AG10803 (cell line): Measurements from ENCODE around the gene SLC27A1.
"Not testable (repeated sequence)": the region's sequence is repeated elsewhere in the genome, so short reads cannot be mapped to it uniquely, and the experiment has no call there.

Source experiments
- DNase-seq: peaks from one replicate; pipeline ENCODE4 v3.0.0; 2010; ENCODE audit warnings: low read depth
- H3K4me3 ChIP-seq: 2 replicates; pipeline ENCODE4 v1.5.1; 2011; ENCODE audit warnings: mild to moderate bottlenecking, low read length, control low read depth
- TF ChIP-seq, protein P1 (sequence below): conservative IDR thresholded peaks from 2 replicates; pipeline ENCODE4 v1.5.1; 2011; ENCODE audit warnings: mild to moderate bottlenecking, low read length, control low read depth, inconsistent platforms

Gene SLC27A1

DNA sequence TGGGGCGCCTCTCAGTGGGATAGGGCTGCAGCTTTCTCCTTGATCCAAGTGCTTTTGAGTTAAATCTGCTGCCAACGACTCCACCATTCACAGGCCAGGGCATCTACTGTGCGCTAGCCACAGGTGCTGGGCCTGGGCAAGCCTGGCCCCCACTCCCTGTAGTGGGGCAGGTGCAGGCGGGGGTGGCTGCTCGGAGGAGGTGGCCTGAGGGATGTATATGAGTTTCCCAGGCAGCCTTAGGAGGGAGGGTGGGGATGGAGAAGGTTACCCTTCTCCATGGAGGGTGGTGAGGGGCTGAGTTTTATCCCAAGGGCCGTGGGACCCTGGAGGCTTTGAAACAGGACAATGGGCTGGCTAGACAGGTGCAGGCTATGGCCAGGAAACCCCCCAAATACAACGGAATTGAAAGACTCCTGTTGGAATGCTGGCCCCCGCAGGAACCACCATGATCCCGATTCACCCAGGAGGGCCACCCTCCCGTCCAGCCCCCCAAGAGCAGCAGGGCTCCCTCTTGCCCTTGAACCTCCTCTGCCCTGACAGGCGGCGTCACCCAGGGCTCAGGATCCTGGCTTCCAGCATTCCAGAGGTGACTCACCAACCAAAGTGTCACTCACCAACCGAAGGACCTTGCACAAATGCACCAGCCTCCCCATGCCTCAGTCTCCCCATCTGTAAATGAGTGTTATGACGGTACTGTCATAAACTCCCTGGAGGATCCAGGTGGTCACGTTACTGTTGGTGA is 45.3 kb downstream of the SLC27A1 start:
- no peak for DNase-seq
- TF ChIP-seq, protein P1, sequence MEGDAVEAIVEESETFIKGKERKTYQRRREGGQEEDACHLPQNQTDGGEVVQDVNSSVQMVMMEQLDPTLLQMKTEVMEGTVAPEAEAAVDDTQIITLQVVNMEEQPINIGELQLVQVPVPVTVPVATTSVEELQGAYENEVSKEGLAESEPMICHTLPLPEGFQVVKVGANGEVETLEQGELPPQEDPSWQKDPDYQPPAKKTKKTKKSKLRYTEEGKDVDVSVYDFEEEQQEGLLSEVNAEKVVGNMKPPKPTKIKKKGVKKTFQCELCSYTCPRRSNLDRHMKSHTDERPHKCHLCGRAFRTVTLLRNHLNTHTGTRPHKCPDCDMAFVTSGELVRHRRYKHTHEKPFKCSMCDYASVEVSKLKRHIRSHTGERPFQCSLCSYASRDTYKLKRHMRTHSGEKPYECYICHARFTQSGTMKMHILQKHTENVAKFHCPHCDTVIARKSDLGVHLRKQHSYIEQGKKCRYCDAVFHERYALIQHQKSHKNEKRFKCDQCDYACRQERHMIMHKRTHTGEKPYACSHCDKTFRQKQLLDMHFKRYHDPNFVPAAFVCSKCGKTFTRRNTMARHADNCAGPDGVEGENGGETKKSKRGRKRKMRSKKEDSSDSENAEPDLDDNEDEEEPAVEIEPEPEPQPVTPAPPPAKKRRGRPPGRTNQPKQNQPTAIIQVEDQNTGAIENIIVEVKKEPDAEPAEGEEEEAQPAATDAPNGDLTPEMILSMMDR: no peak
- no peak overlapping the region for H3K4me3 ChIP-seq

DNA sequence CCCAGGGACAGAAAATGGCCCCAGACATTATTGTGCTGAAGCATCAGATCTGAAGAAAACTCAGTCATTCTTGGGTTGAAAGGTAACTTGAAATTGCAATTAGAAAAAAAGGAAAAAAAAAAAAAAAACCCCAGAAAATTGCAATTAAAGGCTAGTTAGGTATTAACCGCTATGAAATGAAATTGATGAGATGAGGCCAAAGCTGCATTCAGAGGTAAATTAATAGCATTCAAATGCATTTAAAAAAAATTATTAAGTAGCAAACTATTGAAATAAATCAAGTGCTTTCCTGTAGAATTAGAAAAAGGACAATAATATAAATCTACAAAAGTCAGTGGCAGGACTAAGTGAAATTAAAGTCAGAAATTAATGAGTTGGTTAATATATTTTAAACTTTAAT is 47.6 kb downstream of the SLC27A1 start:
- TF ChIP-seq, protein P1: no peak
- no peak overlapping the region for H3K4me3 ChIP-seq
- DNase-seq: no peak

DNA sequence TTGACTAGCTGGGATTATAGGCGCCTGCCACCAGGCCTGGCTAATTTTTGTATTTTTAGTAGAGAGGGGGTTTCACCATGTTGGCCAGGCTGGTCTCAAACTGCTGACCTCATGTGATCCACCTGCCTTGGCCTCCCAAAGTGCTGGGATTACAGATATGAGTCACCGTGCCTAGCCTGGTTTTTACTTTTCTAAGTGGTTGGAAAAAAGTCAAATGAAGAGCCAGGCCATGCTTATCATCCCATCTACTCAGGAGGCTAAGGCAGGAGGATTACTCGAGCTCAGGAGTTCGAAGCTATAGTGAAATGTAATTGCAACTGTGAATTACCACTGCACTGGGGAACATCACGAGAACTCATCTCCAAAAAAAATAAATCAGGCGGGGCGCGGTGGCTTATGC is 48.3 kb downstream of the SLC27A1 start:
- not testable (repeated sequence) for DNase-seq, H3K4me3 ChIP-seq

DNA sequence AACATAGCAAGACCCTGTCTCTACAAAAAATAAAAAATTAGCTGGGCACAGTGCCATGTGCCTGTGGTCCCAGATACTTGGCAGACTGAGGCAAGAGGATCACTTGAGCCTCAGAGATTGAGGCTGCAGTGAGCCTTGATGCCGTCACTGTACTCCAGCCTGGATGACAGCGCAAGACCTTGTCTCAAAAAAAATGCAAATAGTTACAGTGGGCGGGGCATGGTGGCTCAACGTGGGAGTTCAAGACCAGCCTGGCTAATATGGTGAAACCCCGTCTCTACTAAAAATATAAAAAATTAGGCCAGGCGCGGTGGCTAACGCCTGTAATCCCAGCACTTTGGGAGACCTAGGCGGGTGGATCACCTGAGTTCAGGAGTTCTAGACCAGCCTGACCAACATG is 49.6 kb downstream of the SLC27A1 start:
- TF ChIP-seq, protein P1: no peak
- DNase-seq: no peak
- no peak overlapping the region for H3K4me3 ChIP-seq

DNA sequence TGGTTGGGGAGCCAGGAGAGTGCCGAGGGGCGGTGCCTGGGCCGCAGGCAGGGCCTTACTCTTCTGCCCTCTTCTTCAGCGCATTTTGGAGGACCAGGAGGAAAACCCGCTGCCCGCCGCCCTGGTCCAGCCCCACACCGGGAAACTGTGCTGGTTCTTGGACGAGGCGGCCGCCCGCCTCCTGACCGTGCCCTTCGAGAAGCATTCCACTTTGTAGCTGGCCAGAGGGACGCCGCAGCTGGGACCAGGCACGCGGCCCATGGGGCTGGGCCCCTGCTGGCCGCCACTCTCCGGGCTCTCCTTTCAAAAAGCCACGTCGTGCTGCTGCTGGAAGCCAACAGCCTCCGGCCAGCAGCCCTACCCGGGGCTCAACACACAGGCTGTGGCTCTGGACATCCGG is 50.5 kb downstream of the SLC27A1 start:
- no peak for DNase-seq
- no peak overlapping the region for H3K4me3 ChIP-seq
- TF ChIP-seq, protein P1: no peak

DNA sequence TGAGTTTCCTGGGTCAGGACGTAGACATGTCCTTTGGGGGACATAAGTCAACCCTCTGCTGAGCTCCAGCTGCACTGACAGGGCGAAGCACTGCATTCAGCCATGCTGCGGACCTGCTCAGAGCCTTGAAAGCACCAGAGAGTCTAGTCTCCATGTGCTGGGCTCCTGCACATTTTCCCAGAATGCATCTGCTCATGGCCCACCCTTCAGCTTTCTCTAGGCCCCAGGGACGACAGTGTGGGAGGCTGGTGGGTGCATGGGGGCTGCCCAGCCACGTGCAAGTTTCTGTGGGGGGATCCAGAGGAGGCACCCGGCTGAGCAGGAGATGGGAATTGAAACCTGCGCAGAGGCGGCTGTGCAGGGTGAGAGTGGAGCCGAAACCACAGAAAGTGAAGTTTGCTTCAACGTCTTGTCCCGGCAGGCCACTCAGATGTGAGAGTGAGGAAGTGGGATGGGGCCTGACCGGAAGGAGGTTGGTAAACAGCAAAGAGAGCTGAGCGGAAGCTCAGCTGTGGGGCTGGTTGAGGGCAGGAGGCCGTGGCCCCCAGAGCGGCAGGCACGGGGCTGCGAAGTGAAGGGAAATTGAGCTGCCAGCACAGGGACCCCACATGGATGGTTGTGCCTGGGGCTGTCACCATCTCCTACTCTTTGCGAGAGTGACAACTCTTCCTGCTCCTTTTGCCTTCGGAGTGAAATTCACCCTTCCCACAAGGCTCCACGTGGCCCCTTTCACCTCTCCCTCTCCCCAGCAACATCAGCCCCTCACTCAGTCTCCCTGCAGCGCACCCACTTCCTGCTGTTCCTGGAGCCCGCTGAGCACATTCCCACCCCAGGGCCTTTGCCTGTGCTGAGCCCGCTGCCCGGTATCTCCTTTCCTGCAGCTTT is 52.9 kb downstream of the SLC27A1 start:
- H3K4me3 ChIP-seq: no peak overlapping the region
- TF ChIP-seq, protein P1: no peak
- no peak for DNase-seq

DNA sequence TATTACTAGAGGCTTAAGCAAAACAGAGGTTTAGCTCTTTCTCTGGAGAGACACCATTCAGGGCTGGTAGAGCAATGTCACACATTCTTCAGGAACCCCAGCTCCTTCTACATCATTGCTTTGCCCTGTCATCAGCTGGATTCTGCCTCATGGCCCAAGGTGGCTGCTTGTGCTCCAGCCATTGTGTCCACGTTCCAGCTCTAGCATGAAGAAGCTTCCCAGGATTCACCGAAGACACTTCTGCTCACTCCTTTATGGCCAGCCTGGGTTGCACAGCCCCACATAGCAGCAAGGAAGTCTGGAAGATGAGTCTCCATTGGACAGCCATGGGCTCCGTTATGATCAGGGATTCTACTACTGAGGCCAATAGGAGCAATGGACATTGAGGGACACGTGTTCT is 54.3 kb downstream of the SLC27A1 start:
- no peak for DNase-seq
- no peak overlapping the region for H3K4me3 ChIP-seq
- TF ChIP-seq, protein P1: no peak
